ENCODE data around the gene NSD1. TPM values are rescaled to one million over a fixed set of nuclear protein-coding genes. Genes with fewer than 3 reads are reported as not detected.

Gene NSD1
- total RNA-seq, 4 donors from 2014 or later, result 25.4 to 32.7 (median 29.0) TPM

GRCh38 chr5:177269232-177269895 is 135.8 kb downstream of the NSD1 start:
- no peaks in the 10 kb centered on the region for H3K4me1 ChIP-seq
- H3K36me3 ChIP-seq, result peaks cover 5 to 61% of the 10 kb centered on the region in 2 donors
- no peak overlapping the region for H3K4me3 ChIP-seq
- in situ Hi-C loops (cut with MboI; ENCODE audit: low sequenced_read_pairs in 4 of 4) (loop anchor here in 1 of 4 donors (25.0 kb wide), 1 partner anchor 157 kb away; no protein-coding TSS in a partner anchor), intact Hi-C loops (cut with DNase I; ENCODE audit: low total_unique reads) (no loop called here)
- ATAC-seq (no peak), DNase-seq (no peak)
- no peaks in the 10 kb centered on the region for H3K27me3 ChIP-seq
- TF ChIP-seq POLR2A (IDR thresholded peaks at IDR 0.05) (no peak), CTCF (IDR thresholded peaks at IDR 0.05 in 4 of 5, conservative IDR thresholded peaks at IDR 0.05 in 1 of 5) (no peak)
- H3K9me3 ChIP-seq, result no peaks in the 10 kb centered on the region
- H3K27ac ChIP-seq, result no peak overlapping the region

GRCh38 chr5:177269976-177270375 is 136.4 kb downstream of the NSD1 start:
- H3K4me3 ChIP-seq, result no peak overlapping the region
- no peaks in the 10 kb centered on the region for H3K27me3 ChIP-seq
- no peak overlapping the region for H3K27ac ChIP-seq
- TF ChIP-seq POLR2A (IDR thresholded peaks at IDR 0.05), result no peak
- TF ChIP-seq CTCF (IDR thresholded peaks at IDR 0.05 in 4 of 5, conservative IDR thresholded peaks at IDR 0.05 in 1 of 5), result no peak
- no peaks in the 10 kb centered on the region for H3K9me3 ChIP-seq
- H3K4me1 ChIP-seq, result no peaks in the 10 kb centered on the region
- no peak for ATAC-seq
- in situ Hi-C loops (cut with MboI; ENCODE audit: low sequenced_read_pairs in 4 of 4), result loop anchor here in 1 of 4 donors (25.0 kb wide), 1 partner anchor 158 kb away; no protein-coding TSS in a partner anchor
- H3K36me3 ChIP-seq, result peaks cover 5 to 65% of the 10 kb centered on the region in 2 donors
- intact Hi-C loops (cut with DNase I; ENCODE audit: low total_unique reads), result no loop called here
- DNase-seq, result no peak

- Histone ChIP-seq H3K27ac (no peak overlapping the region), H3K27me3 (no peaks in the 10 kb centered on the region), H3K4me3 (no peak overlapping the region), H3K4me1 (no peaks in the 10 kb centered on the region), H3K36me3 (peaks cover 5 to 68% of the 10 kb centered on the region in 2 donors), H3K9me3 (no peaks in the 10 kb centered on the region)
- TF ChIP-seq CTCF (IDR thresholded peaks at IDR 0.05 in 4 of 5, conservative IDR thresholded peaks at IDR 0.05 in 1 of 5) (no peak), POLR2A (IDR thresholded peaks at IDR 0.05) (no peak)
- DNase-seq (no peak), ATAC-seq (no peak)
- intact Hi-C loops (cut with DNase I; ENCODE audit: low total_unique reads), result no loop called here
- in situ Hi-C loops (cut with MboI; ENCODE audit: low sequenced_read_pairs in 4 of 4), result loop anchor here in 1 of 4 donors (25.0 kb wide), 1 partner anchor 158 kb away; no protein-coding TSS in a partner anchor
Measured at GRCh38 chr5:177270653-177271052, 137.1 kb downstream of the NSD1 start.

- ATAC-seq (no peak), DNase-seq (no peak)
- H3K9me3 ChIP-seq, result no peaks in the 10 kb centered on the region
- no peaks in the 10 kb centered on the region for H3K4me1 ChIP-seq
- intact Hi-C loops (cut with DNase I; ENCODE audit: low total_unique reads), result no loop called here
- H3K27me3 ChIP-seq, result no peaks in the 10 kb centered on the region
- no peak overlapping the region for H3K27ac ChIP-seq
- no peak overlapping the region for H3K4me3 ChIP-seq
- in situ Hi-C loops (cut with MboI; ENCODE audit: low sequenced_read_pairs in 4 of 4), result loop anchor here in 1 of 4 donors (25.0 kb wide), 1 partner anchor 159 kb away; no protein-coding TSS in a partner anchor
- TF ChIP-seq CTCF (IDR thresholded peaks at IDR 0.05 in 4 of 5, conservative IDR thresholded peaks at IDR 0.05 in 1 of 5) (no peak), POLR2A (IDR thresholded peaks at IDR 0.05) (no peak)
- peaks cover 5 to 70% of the 10 kb centered on the region in 2 donors for H3K36me3 ChIP-seq
Measured at GRCh38 chr5:177271113-177271512, 137.5 kb downstream of the NSD1 start.

Measured in gastrocnemius medialis (tissue), 4 donors.